Endodermal cell (in vitro differentiated cells): ENCODE data around the gene LIG3. TPM values are rescaled to one million over a fixed set of nuclear protein-coding genes. Genes with fewer than 3 reads are reported as not detected.

Experiments used
- DNase-seq: peaks from one replicate; pipeline ENCODE4 v3.0.0-alpha.2; 2017
- H3K27ac ChIP-seq: 2 replicates; pipeline ENCODE4 v1.5.1; 2013; ENCODE audit warnings: mild to moderate bottlenecking, low read depth, low read length, moderate library complexity
- H3K27me3 ChIP-seq: 2 replicates; pipeline ENCODE4 v1.6.1; 2013; ENCODE audit warnings: mild to moderate bottlenecking, low read length, moderate library complexity; ENCODE audit not compliant: insufficient read depth, control insufficient read depth, poor library complexity, severe bottlenecking
- H3K36me3 ChIP-seq: 2 replicates; pipeline ENCODE4 v1.7.0; 2013; ENCODE audit warnings: mild to moderate bottlenecking, low read length, moderate library complexity; ENCODE audit not compliant: control insufficient read depth, insufficient read depth
- H3K4me1 ChIP-seq: one replicate; pipeline ENCODE4 v1.7.0; 2013; ENCODE audit warnings: low read length; ENCODE audit not compliant: control insufficient read depth, insufficient read depth
- H3K4me3 ChIP-seq: 2 replicates; pipeline ENCODE4 v1.5.1; 2013; ENCODE audit warnings: mild to moderate bottlenecking, low read length, moderate library complexity
- H3K9ac ChIP-seq: 2 replicates; pipeline ENCODE4 v1.6.1; 2013; ENCODE audit warnings: mild to moderate bottlenecking, low read length, moderate library complexity; ENCODE audit not compliant: poor library complexity, severe bottlenecking; ENCODE audit errors: extremely low read depth
- H3K9me3 ChIP-seq: 2 replicates; pipeline ENCODE4 v1.6.1; 2013; ENCODE audit warnings: mild to moderate bottlenecking, low read length, moderate library complexity; ENCODE audit not compliant: control insufficient read depth
- H3K27ac Mint-ChIP-seq: 2 replicates; pipeline ENCODE4 v1.8.0; 2020; ENCODE audit warnings: mixed read lengths
- H3K27me3 Mint-ChIP-seq: 2 replicates; pipeline ENCODE4 v1.8.0; 2021; ENCODE audit warnings: mild to moderate bottlenecking, mixed read lengths; ENCODE audit not compliant: insufficient read depth
- H3K36me3 Mint-ChIP-seq: 2 replicates; pipeline ENCODE4 v1.8.0; 2020; ENCODE audit warnings: low read depth, mixed read lengths
- H3K4me1 Mint-ChIP-seq: 2 replicates; pipeline ENCODE4 v1.8.0; 2020; ENCODE audit warnings: mixed read lengths
- H3K4me3 Mint-ChIP-seq: 2 replicates; pipeline ENCODE4 v1.8.0; 2020; ENCODE audit warnings: mild to moderate bottlenecking, moderate library complexity, mixed read lengths
- H3K9me3 Mint-ChIP-seq: 2 replicates; pipeline ENCODE4 v1.8.0; 2020; ENCODE audit warnings: mild to moderate bottlenecking, mixed read lengths
- WGBS, 2 experiments: methylation state at CpG; one replicate each; pipeline versions ENCODE4 v1.1.5 to v1.1.7; 2013; ENCODE audit warnings: missing lambda C conversion rate in 2 of 2, mixed read lengths in 1 of 2; ENCODE audit not compliant: insufficient coverage in 1 of 2, insufficient read length in 1 of 2; 5-methylcytosine and 5-hydroxymethylcytosine counted together
- total RNA-seq, 2 donors: library from RNA; stranded (reverse); fragmentation: NEBNext Ultra II Directional in 1 of 2; extraction: Animal tissue kit (Norgen Biotek cat#: 25700) in 1 of 2; gene quantifications; 2 replicates in 1 of 2; 3 replicates in 1 of 2; pipeline ENCODE4 v1.2.1, GENCODE V29; 2021
- TF ChIP-seq, protein P1 (sequence below): fragments of 200-600 bp; sonication (generic); conservative IDR thresholded peaks from 2 replicates; pipeline ENCODE4 v1.5.0; 2021; ENCODE audit warnings: antibody characterized with exemption, mild to moderate bottlenecking

The LIG3 gene
- total RNA-seq, 2 donors from 2014 or later = 110 to 130 TPM

DNA sequence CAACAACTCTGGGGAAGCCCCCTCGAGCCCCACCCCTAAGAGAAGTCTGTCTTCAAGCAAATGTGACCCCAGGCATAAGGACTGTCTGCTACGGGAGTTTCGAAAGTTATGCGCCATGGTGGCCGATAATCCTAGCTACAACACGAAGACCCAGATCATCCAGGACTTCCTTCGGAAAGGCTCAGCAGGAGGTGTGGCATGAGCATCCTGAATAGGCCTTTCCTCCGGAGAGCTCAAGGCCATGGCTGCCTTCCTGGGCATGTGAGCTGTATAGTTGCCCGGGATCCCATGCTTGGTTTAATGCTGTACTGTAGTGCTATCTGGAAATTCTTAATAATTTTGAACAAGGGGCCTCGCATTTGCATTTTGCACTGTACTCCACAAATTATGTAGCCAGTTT lies 9.2 kb downstream of the LIG3 start:
- no peak overlapping the region for H3K4me3 Mint-ChIP-seq
- no peaks in the 10 kb centered on the region for H3K27me3 Mint-ChIP-seq
- Histone ChIP-seq H3K27ac (no peak overlapping the region), H3K9me3 (no peaks in the 10 kb centered on the region), H3K36me3 (peaks cover 91% of the 10 kb centered on the region), H3K4me3 (no peak overlapping the region), H3K27me3 (no peaks in the 10 kb centered on the region), H3K4me1 (peaks cover 3% of the 10 kb centered on the region), H3K9ac (no peak overlapping the region)
- H3K4me1 Mint-ChIP-seq = peaks cover 12% of the 10 kb centered on the region
- no peaks in the 10 kb centered on the region for H3K9me3 Mint-ChIP-seq
- TF ChIP-seq, protein P1, sequence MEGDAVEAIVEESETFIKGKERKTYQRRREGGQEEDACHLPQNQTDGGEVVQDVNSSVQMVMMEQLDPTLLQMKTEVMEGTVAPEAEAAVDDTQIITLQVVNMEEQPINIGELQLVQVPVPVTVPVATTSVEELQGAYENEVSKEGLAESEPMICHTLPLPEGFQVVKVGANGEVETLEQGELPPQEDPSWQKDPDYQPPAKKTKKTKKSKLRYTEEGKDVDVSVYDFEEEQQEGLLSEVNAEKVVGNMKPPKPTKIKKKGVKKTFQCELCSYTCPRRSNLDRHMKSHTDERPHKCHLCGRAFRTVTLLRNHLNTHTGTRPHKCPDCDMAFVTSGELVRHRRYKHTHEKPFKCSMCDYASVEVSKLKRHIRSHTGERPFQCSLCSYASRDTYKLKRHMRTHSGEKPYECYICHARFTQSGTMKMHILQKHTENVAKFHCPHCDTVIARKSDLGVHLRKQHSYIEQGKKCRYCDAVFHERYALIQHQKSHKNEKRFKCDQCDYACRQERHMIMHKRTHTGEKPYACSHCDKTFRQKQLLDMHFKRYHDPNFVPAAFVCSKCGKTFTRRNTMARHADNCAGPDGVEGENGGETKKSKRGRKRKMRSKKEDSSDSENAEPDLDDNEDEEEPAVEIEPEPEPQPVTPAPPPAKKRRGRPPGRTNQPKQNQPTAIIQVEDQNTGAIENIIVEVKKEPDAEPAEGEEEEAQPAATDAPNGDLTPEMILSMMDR = no peak
- peaks cover 90% of the 10 kb centered on the region for H3K36me3 Mint-ChIP-seq
- no peak overlapping the region for H3K27ac Mint-ChIP-seq
- DNase-seq = no peak
- WGBS, 2 experiments = 91 to 95% methylated on average over 9 to 10 of the region's 10 CpGs

DNA sequence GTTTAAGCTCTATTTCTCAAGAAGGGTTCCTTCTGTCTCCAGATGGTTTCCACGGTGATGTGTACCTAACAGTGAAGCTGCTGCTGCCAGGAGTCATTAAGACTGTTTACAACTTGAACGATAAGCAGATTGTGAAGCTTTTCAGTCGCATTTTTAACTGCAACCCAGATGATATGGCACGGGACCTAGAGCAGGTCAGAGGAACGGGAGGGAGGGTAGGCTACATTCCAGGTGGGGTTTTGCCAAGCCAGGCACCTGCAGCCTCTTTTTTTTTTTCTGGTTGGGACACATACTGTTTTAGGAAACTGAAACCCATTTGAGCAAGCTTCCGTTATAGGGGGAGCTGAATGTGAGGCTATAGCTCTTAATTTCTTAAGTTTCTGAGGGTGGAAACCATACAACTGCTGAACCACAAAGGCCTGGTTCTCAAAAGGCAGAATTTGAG lies 10.6 kb downstream of the LIG3 start:
- H3K4me3 Mint-ChIP-seq = no peak overlapping the region
- H3K36me3 ChIP-seq = peaks cover 93% of the 10 kb centered on the region
- H3K27ac Mint-ChIP-seq = no peak overlapping the region
- DNase-seq = no peak
- no peak overlapping the region for H3K4me3 ChIP-seq
- peaks cover 12% of the 10 kb centered on the region for H3K4me1 Mint-ChIP-seq
- no peak overlapping the region for H3K9ac ChIP-seq
- H3K4me1 ChIP-seq = peaks cover 3% of the 10 kb centered on the region
- no peak overlapping the region for H3K27ac ChIP-seq
- H3K9me3 ChIP-seq = no peaks in the 10 kb centered on the region
- H3K27me3 Mint-ChIP-seq = no peaks in the 10 kb centered on the region
- H3K9me3 Mint-ChIP-seq = no peaks in the 10 kb centered on the region
- TF ChIP-seq, protein P1 = no peak
- H3K36me3 Mint-ChIP-seq = peaks cover 92% of the 10 kb centered on the region
- H3K27me3 ChIP-seq = no peaks in the 10 kb centered on the region
- WGBS, 2 experiments = 93 to 98% methylated on average over 6 of the region's 6 CpGs

DNA sequence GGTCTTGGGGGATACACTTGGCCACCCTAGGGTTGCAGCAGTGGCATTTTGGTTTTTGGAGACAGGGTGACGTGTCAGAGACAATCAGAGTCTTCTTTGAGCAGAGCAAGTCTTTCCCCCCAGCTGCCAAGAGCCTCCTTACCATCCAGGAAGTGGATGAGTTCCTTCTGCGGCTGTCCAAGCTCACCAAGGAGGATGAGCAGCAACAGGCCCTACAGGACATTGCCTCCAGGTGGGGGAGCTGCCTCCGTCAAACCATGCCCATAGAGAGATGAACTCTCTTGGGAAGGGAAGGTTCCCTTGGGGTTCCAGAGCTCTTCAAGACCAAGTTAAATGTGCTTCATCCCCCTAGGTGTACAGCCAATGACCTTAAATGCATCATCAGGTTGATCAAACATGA lies 11.3 kb downstream of the LIG3 start:
- no peak for DNase-seq
- no peak overlapping the region for H3K9ac ChIP-seq
- H3K27me3 ChIP-seq = no peaks in the 10 kb centered on the region
- Mint-ChIP-seq H3K4me1 (peaks cover 12% of the 10 kb centered on the region), H3K9me3 (no peaks in the 10 kb centered on the region), H3K4me3 (no peak overlapping the region), H3K36me3 (peaks cover 92% of the 10 kb centered on the region), H3K27ac (no peak overlapping the region), H3K27me3 (no peaks in the 10 kb centered on the region)
- 85 to 100% methylated on average over 2 to 3 of the region's 3 CpGs for WGBS, 2 experiments
- H3K36me3 ChIP-seq = peaks cover 95% of the 10 kb centered on the region
- no peak overlapping the region for H3K27ac ChIP-seq
- H3K9me3 ChIP-seq = no peaks in the 10 kb centered on the region
- H3K4me1 ChIP-seq = peaks cover 3% of the 10 kb centered on the region
- H3K4me3 ChIP-seq = no peak overlapping the region
- TF ChIP-seq, protein P1 = no peak
